MG63 (cell line): ENCODE measurements around the gene DYNC1LI2. TPM values are rescaled to one million over a fixed set of nuclear protein-coding genes. Genes with fewer than 3 reads are reported as not detected.

Source experiments
- DNase-seq: peaks from one replicate; pipeline ENCODE4 v3.0.0-alpha.2; 2020
- H3K27me3 ChIP-seq: fragments of 250-450 bp; sonication (Bioruptor Pico); 2 replicates; pipeline ENCODE4 v1.5.1; 2020; ENCODE audit warnings: mild to moderate bottlenecking, moderate library complexity
- H3K36me3 ChIP-seq: fragments of 250-450 bp; sonication (Bioruptor Pico); 2 replicates; pipeline ENCODE4 v1.5.1; 2020; ENCODE audit warnings: mild to moderate bottlenecking, moderate library complexity
- H3K4me3 ChIP-seq: fragments of 250-450 bp; sonication (Bioruptor Pico); 2 replicates; pipeline ENCODE4 v1.5.1; 2020; ENCODE audit warnings: mild to moderate bottlenecking, moderate library complexity
- H3K9me3 ChIP-seq: fragments of 250-450 bp; sonication (Bioruptor Pico); 2 replicates; pipeline ENCODE4 v1.5.1; 2020; ENCODE audit warnings: mild to moderate bottlenecking, moderate library complexity
- total RNA-seq: library from RNA; depleted of rRNA; stranded (reverse); fragments of >200 nt; shearing (Covaris generic); gene quantifications from 2 replicates; pipeline ENCODE4 v1.2.3, GENCODE V29; 2014; ENCODE audit warnings: low replicate concordance

Gene DYNC1LI2
- total RNA-seq, 1 experiment from 2014 or later: 27.2 TPM

DNA sequence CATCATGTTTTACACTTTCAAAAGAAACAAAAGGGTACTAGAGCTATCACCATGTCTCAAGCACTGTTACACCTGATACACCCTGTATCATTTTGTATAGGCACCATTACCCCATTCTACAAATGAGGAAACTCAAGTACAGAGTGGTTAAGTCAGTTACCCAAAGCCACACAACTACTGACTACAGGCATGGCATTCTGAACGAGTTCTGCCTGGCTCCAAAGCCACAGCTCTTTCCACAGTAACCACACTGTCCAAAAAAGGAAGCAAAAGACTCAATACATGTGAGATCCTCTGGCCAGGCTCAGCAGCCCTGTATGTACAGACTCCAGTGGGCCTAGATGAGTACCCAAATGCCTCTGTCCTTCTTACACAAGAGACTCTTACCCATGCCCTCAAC is 4.7 kb downstream of the DYNC1LI2 start:
- no peak for DNase-seq
- Histone ChIP-seq H3K4me3 (no peak overlapping the region), H3K36me3 (peaks cover 26% of the 10 kb centered on the region)

DNA sequence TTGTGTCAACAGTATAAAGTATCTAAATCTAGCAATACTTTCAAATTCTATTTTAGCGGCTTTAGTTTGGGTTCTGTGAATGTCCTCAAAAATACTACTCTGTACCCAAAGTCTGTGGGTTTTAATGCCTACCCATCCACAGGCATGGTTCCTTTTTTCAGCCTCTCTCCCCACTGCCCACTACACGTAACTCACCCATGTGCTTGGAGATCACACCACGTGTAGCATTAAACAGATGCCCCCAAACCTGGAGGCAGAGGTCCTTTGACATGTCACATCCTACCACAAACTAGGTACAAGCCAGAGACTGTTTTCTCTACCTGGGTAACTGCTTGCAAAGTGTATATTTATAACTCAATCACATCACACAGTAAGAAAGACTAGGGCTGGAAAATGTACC is 5.4 kb downstream of the DYNC1LI2 start:
- H3K36me3 ChIP-seq: peaks cover 29% of the 10 kb centered on the region

More for the DNA sequence above, 4.7 kb downstream of the DYNC1LI2 start:
- Histone ChIP-seq H3K9me3 (no peaks in the 10 kb centered on the region), H3K27me3 (no peaks in the 10 kb centered on the region)

DNA sequence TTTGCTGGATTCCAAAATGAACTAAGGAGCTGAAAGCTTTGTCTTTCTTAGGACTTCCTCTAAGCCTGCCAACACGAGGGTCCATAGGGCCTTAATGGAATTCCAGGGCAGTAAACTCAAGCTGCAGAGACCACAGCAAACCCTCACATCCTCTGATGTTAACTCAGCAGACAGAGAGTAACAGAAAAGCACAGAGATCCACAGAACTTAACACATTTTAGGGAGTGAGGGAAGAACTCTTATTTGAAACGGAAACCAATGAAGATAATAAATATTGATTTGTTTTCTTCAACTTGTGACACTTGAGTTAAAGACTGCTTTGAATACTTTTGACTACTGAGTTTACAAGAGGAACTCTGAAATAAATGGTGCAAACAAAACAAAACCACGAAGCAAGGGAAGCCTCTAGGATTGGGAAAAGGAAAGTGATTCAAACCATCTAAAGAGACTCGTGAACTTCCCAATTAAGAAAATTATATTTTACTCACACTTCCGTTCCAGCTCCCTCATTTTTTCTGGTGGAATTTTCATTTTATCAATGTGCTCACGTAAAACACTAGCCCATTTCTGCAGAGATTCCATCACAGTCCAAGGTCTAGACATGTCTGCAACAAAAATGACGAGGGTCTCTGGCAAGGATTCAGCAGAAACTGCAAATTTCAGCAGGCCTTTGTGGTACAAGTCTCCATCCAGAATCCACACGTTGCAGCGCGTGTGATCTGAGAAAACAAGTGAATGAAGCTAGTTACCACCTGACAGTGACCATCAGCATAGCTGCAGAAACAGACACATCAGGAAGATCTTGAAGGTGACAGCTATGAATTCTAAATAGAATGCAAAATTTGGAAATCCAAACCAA is 9.2 kb downstream of the DYNC1LI2 start:
- Histone ChIP-seq H3K36me3 (peaks cover 45% of the 10 kb centered on the region), H3K9me3 (no peaks in the 10 kb centered on the region), H3K4me3 (no peak overlapping the region), H3K27me3 (no peaks in the 10 kb centered on the region)
- DNase-seq: no peak

More for the DNA sequence above, 5.4 kb downstream of the DYNC1LI2 start:
- Histone ChIP-seq H3K27me3 (no peaks in the 10 kb centered on the region), H3K4me3 (no peak overlapping the region), H3K9me3 (no peaks in the 10 kb centered on the region)
- DNase-seq: no peak

DNA sequence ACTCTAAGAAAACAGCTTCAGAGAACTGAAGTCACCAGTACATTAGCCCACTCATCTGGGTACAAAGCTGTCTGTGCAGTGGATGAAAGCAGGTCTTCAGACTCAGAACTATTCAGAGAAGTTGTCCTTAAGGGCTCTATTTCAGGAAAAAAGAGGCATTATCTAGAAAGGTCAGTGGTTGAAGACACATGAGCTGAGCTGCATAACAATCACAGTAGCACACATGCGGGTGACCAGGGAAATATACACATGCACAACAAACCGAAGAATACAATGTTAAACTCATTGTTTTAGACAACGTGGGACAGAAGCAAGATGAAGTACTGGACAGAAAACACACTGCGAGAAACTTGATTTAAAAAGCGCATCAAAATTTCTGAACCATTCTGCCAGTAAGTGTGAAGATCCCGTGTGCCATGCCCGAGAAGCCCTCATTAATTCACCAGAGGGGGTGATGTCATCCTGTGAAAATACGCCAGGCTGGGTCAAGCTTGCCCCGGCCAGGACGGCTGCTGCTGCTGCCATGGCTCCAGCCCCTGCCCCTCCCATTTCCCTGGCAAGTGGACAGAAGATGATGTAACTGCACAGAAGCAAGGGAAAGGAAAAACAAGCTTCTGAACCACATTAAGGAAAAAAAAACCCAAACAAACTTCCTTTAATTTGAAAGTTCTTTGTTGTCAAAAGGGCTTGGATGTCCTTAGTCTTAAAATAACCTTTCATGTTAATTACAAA is 10.1 kb downstream of the DYNC1LI2 start:
- H3K4me3 ChIP-seq: no peak overlapping the region
- H3K36me3 ChIP-seq: peaks cover 45% of the 10 kb centered on the region
- H3K27me3 ChIP-seq: no peaks in the 10 kb centered on the region
- no peaks in the 10 kb centered on the region for H3K9me3 ChIP-seq
- peak; percentile 90 for DNase-seq

DNA sequence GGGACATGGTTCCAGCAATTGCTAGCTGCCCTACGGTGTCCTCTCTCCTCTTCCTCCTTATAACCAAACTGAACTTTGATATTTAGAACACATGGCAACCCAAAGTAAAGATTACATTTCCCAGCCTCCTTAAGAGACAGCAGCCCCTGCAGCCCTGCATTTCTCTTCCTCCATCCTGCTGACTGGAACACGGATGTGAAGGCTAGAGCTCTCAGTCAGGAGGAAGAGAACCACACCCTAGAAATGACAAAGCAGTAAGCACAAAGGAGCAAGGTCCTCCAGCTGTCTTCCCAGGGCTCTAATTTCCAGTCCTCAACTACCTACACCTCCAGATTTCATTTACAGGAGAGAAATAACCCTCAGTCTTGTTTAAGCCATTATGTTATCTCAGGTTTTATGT is 10.9 kb downstream of the DYNC1LI2 start:
- Histone ChIP-seq H3K27me3 (no peaks in the 10 kb centered on the region), H3K36me3 (peaks cover 49% of the 10 kb centered on the region), H3K9me3 (no peaks in the 10 kb centered on the region), H3K4me3 (no peak overlapping the region)
- no peak for DNase-seq

DNA sequence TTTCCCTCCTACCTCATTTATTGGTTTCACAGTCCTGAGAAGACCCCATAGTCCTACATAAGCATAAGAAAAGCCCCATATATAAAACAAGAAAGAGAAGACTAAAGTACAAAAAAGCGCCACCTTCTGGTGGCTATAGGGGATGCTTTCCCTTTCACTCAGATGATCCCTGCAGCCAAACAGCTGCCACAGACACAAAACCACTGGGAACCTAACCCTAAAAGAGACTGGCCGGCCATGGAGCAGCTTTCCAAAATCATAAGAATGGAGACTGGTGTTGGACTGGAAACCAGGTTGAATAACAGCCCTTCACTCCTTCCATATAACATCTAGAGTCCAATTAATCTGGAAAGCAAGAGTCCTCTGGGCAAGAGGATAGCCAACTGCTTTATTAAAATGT is 11.4 kb downstream of the DYNC1LI2 start:
- Histone ChIP-seq H3K4me3 (no peak overlapping the region), H3K27me3 (no peaks in the 10 kb centered on the region), H3K36me3 (peaks cover 50% of the 10 kb centered on the region), H3K9me3 (no peaks in the 10 kb centered on the region)
- DNase-seq: no peak

DNA sequence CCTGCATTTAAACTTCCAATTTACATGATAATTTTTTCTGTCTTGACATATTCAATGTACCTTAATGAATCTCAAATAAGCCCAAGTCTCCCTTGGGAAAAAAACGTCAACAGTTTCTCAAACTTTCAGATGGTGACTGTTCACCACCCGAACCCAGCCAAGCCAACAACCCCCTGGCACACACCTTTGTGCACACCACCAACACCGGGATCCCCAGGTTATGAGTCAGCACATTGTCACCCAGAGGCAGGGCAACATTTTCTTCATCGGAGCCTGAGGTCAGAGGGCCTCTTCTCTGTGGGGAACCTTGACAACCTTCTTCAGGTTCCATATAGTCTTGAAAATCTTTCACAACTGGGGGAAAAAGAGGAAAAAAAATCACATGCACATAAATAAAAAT is 15.5 kb downstream of the DYNC1LI2 start:
- Histone ChIP-seq H3K36me3 (peaks cover 46% of the 10 kb centered on the region), H3K9me3 (no peaks in the 10 kb centered on the region), H3K4me3 (no peak overlapping the region), H3K27me3 (no peaks in the 10 kb centered on the region)
- no peak for DNase-seq

DNA sequence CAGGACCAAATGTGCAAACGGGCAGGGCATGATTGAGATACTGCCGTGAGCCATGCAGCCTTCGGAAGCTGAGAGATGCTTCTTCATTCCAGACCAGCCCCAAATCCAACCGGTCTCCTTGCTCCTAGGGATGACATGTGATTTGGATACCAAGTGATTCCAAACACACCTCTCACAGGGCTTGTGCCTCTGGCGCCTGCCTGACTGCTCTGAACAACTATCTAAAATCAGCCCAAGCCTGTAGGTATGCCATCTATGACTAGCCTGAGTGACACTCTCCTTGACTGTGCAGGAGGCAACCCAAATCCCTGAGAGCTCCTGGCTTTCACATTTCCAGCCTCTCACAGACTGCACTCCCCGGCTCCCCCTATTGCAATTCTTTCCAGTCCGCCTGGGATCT is 20.3 kb downstream of the DYNC1LI2 start:
- H3K27me3 ChIP-seq: no peaks in the 10 kb centered on the region
- no peak for DNase-seq
- H3K9me3 ChIP-seq: no peaks in the 10 kb centered on the region
- no peak overlapping the region for H3K4me3 ChIP-seq
- H3K36me3 ChIP-seq: peaks cover 34% of the 10 kb centered on the region

DNA sequence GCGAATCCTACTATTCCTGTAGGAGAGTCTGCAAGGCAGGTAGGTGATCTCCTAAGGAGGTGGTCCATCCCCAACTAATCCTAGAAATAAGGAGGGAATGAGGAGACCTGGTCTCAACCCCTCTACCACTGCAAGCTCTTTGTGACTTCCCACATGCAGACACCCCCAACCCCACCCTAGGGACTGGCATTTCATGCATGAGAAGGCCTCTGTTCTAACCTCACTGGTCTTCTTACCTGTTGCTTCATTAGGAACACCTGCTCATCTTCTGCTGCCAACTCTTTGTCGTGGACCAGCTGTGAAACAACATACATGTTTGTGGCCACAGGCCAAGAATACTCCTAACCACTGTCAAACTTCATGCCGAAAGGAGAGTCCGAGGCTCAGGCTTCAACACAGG is 22.6 kb downstream of the DYNC1LI2 start:
- Histone ChIP-seq H3K4me3 (no peak overlapping the region), H3K27me3 (no peaks in the 10 kb centered on the region), H3K9me3 (no peaks in the 10 kb centered on the region), H3K36me3 (peaks cover 35% of the 10 kb centered on the region)
- DNase-seq: no peak

DNA sequence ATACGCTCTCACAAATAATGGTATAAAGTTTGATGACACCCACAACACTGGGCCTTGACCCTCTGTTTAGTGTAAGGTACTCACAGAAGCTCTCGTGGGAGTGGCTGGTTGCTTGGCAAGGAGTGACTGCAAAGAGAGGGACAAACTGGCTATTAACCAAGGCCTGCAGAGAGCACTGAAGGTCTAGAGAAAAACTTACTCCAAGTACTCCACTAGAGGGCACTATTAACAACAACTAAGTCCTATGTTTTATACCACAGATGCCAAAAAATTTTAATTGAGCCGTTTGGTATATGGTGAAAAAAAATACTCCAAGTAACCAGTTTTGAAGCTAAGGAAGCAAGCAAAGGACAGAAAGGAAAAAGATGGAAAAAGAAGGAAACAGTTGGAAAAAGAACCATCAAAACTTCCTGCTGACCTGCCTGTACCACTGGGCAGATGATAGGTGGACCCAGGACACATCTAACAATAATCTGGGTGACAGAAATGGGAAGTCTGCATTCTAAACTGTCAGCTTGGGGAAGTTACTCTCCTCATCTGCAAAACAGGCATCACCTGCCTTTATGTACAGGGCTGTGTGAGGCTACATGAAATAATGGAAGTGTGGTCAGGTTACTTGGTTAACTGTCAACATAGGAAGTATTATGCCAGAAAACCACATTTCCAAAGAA is 23.2 kb downstream of the DYNC1LI2 start:
- Histone ChIP-seq H3K27me3 (no peaks in the 10 kb centered on the region), H3K9me3 (no peaks in the 10 kb centered on the region), H3K36me3 (peaks cover 35% of the 10 kb centered on the region), H3K4me3 (no peak overlapping the region)
- peak; percentile 13 for DNase-seq

DNA sequence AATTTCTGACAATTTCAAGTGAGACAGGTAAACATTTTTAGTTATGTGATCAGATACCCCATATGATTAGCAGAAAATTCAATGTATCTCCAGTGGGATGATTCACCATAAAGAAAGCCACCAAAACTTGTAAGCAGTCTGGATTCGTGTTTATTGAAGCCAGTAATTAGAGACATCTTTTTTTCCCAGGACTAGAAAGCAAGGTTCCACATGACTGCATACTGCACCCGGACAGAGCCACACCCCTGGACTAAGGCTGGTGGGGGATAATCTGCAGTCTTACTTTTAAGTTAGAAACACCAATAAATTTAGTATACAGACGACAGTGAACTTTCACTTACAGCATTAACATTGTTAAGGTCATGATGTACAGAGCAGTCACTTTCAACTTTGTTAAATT is 30.6 kb downstream of the DYNC1LI2 start:
- no peak for DNase-seq

DNA sequence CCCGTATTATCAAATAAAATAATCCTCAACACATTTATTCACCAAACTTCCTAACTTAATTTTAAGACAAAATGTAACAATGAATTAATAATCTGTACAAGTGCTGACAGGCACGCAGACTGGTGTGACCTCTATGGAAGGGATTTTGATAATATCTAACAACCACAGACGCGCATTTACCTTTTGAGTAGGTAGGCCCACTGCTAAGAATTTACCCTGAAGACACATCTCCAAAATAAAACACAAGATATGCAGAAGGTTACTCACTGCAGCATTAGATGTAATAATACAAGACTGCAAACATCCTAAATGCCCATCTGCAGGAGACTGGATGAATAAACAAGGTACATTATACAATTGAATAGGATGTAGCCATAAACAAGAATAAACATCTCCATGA is 32.2 kb downstream of the DYNC1LI2 start:
- H3K27me3 ChIP-seq: no peaks in the 10 kb centered on the region
- H3K4me3 ChIP-seq: no peak overlapping the region
- no peaks in the 10 kb centered on the region for H3K9me3 ChIP-seq
- H3K36me3 ChIP-seq: no peaks in the 10 kb centered on the region; the same call in none of the 2 replicates
- no peak for DNase-seq

More for the DNA sequence above, 30.6 kb downstream of the DYNC1LI2 start:
- no peaks in the 10 kb centered on the region for H3K27me3 ChIP-seq
- H3K9me3 ChIP-seq: no peaks in the 10 kb centered on the region
- peaks cover 4% of the 10 kb centered on the region for H3K36me3 ChIP-seq
- H3K4me3 ChIP-seq: no peak overlapping the region

DNA sequence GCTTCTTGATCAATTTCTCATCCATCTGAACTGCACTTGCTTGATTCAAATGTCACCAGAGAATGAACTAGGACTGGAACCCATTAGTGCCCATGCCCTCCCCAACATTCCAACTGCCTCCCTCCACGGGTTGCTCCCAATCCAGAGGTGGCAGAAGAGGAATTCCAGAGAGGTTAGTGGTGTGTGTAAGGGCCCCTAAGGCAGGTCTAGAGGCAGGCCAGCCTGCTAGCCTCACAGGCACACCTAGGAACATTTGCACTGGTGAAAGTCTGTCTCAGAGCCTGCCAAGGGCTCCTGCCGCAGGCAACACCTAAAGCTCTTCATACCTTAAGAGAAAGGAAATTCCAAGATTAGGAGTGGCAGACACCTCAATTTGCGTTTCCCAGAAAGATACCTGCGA is 33.6 kb downstream of the DYNC1LI2 start:
- Histone ChIP-seq H3K9me3 (no peaks in the 10 kb centered on the region), H3K27me3 (no peaks in the 10 kb centered on the region)
- no peak for DNase-seq

DNA sequence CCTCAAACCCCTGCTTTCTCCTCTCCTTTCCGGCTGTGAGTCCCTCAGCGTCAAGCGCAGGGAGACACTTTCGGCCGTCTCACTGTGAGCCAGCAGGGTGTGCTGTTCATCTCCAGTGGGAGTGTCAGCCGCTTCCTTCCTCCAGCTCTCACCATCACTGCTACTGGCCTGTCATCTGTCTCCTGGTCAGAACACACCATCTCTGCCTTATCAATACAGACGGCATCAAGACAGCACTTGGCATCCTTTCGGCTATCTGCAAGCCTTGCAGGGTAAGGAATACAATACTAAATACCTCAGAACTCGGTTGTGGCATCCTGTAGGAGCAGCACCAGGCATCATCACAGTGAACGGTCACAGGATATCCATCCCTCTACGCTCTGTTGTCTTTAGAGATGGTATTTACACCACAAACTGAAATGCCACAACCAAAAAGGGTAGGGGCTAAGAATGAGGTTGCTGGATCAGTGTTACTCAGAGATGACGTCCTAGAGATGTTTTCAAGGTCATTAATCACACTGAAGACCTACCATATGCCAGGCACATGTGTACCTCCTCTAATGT is 34.2 kb downstream of the DYNC1LI2 start:
- Histone ChIP-seq H3K4me3 (no peak overlapping the region), H3K36me3 (no peaks in the 10 kb centered on the region; the same call in 1 of the 2 replicates), H3K27me3 (no peaks in the 10 kb centered on the region), H3K9me3 (no peaks in the 10 kb centered on the region)
- DNase-seq: no peak

More for the DNA sequence above, 33.6 kb downstream of the DYNC1LI2 start:
- Histone ChIP-seq H3K36me3 (no peaks in the 10 kb centered on the region; the same call in none of the 2 replicates), H3K4me3 (no peak overlapping the region)

DNA sequence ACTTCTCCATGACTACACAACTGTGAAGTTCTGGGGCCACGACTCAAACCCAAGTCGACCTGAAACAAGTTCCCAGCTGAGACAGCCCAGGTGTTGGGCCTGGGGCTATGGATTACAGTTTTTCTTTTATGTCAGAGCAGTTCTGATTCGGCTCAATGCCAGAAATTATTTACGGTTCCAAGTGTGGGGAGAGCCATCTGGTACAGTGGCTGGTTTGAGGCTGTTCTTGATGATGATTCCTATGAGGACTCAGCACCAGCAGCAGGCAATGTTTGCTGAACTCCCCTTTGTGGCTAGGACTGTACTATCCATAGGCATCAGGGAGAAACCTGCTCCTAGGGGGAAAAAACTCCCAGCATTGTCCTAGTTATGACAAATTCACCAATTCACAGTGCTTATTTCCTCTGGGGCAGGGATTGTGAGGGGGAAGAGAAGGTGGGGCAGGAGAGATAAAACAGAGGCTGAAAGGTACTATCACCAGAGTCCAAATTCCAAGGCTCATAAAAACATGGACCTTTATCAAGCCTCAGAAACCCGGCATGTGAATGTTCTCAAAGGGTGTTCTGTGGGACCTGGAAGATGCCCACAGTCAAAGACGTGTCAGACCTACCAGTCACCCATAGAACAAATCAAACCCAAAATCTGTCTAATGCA is 36.6 kb downstream of the DYNC1LI2 start:
- DNase-seq: no peak
- H3K4me3 ChIP-seq: no peak overlapping the region

DNA sequence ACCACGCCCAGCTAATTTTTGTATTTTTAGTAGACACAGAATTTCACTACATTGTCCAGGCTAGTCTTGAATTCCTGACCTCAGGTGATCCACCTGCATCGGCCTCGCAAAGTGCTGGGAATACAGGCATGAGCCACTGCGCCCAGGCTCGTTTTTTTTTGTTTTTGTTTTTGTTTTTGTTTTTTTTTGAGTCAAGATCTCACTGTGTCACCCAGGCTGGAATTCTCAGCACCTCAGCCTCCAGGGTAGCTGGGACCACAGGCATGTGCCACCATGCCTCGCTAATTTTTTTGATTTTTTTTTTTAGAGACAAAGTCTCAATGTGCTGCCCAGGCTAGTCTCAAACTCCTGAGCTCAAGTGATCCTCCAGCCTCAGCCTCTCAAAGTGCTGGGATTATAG is 37.3 kb downstream of the DYNC1LI2 start:
- Histone ChIP-seq H3K36me3 (no peaks in the 10 kb centered on the region), H3K27me3 (no peaks in the 10 kb centered on the region), H3K4me3 (no peak overlapping the region), H3K9me3 (no peaks in the 10 kb centered on the region)
- no peak for DNase-seq

More for the DNA sequence above, 36.6 kb downstream of the DYNC1LI2 start:
- Histone ChIP-seq H3K27me3 (no peaks in the 10 kb centered on the region), H3K36me3 (no peaks in the 10 kb centered on the region), H3K9me3 (no peaks in the 10 kb centered on the region)
